GM19240 (cell line): Measurements from ENCODE around the gene NOTO.

ENCODE experiments used
- DNase-seq: peaks from one replicate; pipeline ENCODE4 v3.0.0; 2011; ENCODE audit warnings: low spot score; ENCODE audit not compliant: insufficient read length

Gene NOTO

GRCh38 chr2:73257425-73258125 is 55.2 kb downstream of the NOTO start:
- DNase-seq = no peak

- no peak for DNase-seq
These were observed 56.0 kb downstream of the NOTO start for GRCh38 chr2:73258186-73258912.

GRCh38 chr2:73258913-73259215 is 56.5 kb downstream of the NOTO start:
- DNase-seq = no peak

GRCh38 chr2:73259276-73259675 is 56.9 kb downstream of the NOTO start:
- DNase-seq = no peak

- no peak for DNase-seq
These were observed 57.4 kb downstream of the NOTO start for GRCh38 chr2:73259704-73260337.

- DNase-seq = no peak
These were observed 58.1 kb downstream of the NOTO start for GRCh38 chr2:73260338-73260984.
